Breast epithelium (tissue), 4 donors: Measurements from ENCODE around the gene PPP4R4. TPM values are rescaled to one million over a fixed set of nuclear protein-coding genes. Genes with fewer than 3 reads are reported as not detected.
"Not testable (repeated sequence)": the region's sequence is repeated elsewhere in the genome, so short reads cannot be mapped to it uniquely, and the experiment has no call there.

Source experiments
- DNase-seq, 2 donors: peaks; one replicate each; pipeline ENCODE4 v3.0.0-alpha.2; 2019; ENCODE audit warnings: low spot score in 2 of 2
- H3K27ac ChIP-seq, 2 donors: fragments of 200-600 bp; sonication (generic) in 1 of 2; one replicate each; pipeline ENCODE4 v1.5.1; 2016 to 2019; ENCODE audit warnings: mild to moderate bottlenecking in 1 of 2
- H3K27me3 ChIP-seq, 2 donors: fragments of 200-600 bp; sonication (generic) in 1 of 2; one replicate each; pipeline versions ENCODE4 v1.5.1 to v1.6.0; 2017 to 2019; ENCODE audit warnings: control low read depth in 1 of 2, mild to moderate bottlenecking in 1 of 2
- H3K36me3 ChIP-seq: fragments of 200-600 bp; one replicate; pipeline ENCODE4 v1.5.1; 2019
- H3K4me1 ChIP-seq, 2 donors: fragments of 200-600 bp; sonication (generic); one replicate each; pipeline ENCODE4 v1.5.1; 2016 to 2019; ENCODE audit warnings: control low read depth in 1 of 2
- H3K4me3 ChIP-seq, 3 donors: fragments of 200-600 bp; sonication (generic); 1 replicate in 2 of 3; 2 replicates in 1 of 3; pipeline ENCODE4 v1.5.1; 2016 to 2019; ENCODE audit warnings: mild to moderate bottlenecking in 3 of 3, moderate library complexity in 2 of 3
- H3K9me3 ChIP-seq, 2 donors: fragments of 200-600 bp; sonication (generic) in 1 of 2; one replicate each; pipeline ENCODE4 v1.5.1; 2016 to 2019; ENCODE audit warnings: control low read depth in 1 of 2
- CTCF ChIP-seq, 3 donors: fragments of 450-650 bp; IDR thresholded peaks; one replicate each; pipeline ENCODE4 v1.5.1; 2016 to 2017; ENCODE audit warnings: antibody characterized with exemption in 3 of 3, mild to moderate bottlenecking in 3 of 3, moderate library complexity in 3 of 3
- POLR2A ChIP-seq: fragments of 450-650 bp; IDR thresholded peaks from one replicate; pipeline ENCODE4 v1.6.1; 2016; ENCODE audit warnings: antibody characterized with exemption, mild to moderate bottlenecking, moderate library complexity
- POLR2AphosphoS5 ChIP-seq, 3 donors: sonication (generic); formaldehyde crosslinking; IDR thresholded peaks; one replicate each; pipeline ENCODE4 v1.6.1; 2017; ENCODE audit warnings: antibody characterized with exemption in 3 of 3
- intact Hi-C: fragments of 100-400 bp; cut with DNase I; formaldehyde crosslinking; loops from one replicate; pipeline ENCODE4 v1.15.1; 2023; ENCODE audit warnings: low total_unique reads
- total RNA-seq, 3 donors: library from RNA; depleted of rRNA; stranded (reverse); fragments of >200 nt; gene quantifications; one replicate each; pipeline ENCODE4 v1.1.0, GENCODE V29; 2016

Gene PPP4R4
- total RNA-seq, 3 donors from 2014 or later, result 0.48 to 7.9 (median 7.2) TPM

- Histone ChIP-seq H3K4me1 (no peaks in the 10 kb centered on the region), H3K27ac (no peak overlapping the region), H3K9me3 (no peaks in the 10 kb centered on the region), H3K27me3 (no peaks in the 10 kb centered on the region), H3K4me3 (no peak overlapping the region), H3K36me3 (no peaks in the 10 kb centered on the region)
- DNase-seq, result no peak
- intact Hi-C loops, result no loop called here
- no peak for TF ChIP-seq POLR2AphosphoS5 (IDR thresholded peaks at IDR 0.05)
- no peak for TF ChIP-seq CTCF (IDR thresholded peaks at IDR 0.05)
- TF ChIP-seq POLR2A, result no peak
These were observed 63.9 kb downstream of the PPP4R4 start for GRCh38 chr14:94237983-94238382.

GRCh38 chr14:94239406-94239805 is 65.3 kb downstream of the PPP4R4 start:
- H3K9me3 ChIP-seq, result no peaks in the 10 kb centered on the region
- H3K4me3 ChIP-seq, result no peak overlapping the region
- H3K36me3 ChIP-seq, result no peaks in the 10 kb centered on the region
- no peak overlapping the region for H3K27ac ChIP-seq
- intact Hi-C loops, result no loop called here
- no peaks in the 10 kb centered on the region for H3K4me1 ChIP-seq
- TF ChIP-seq POLR2AphosphoS5 (IDR thresholded peaks at IDR 0.05) (no peak), POLR2A (no peak), CTCF (IDR thresholded peaks at IDR 0.05) (no peak)
- no peak for DNase-seq
- no peaks in the 10 kb centered on the region for H3K27me3 ChIP-seq

GRCh38 chr14:94244182-94244581 is 70.1 kb downstream of the PPP4R4 start:
- H3K36me3 ChIP-seq, result no peaks in the 10 kb centered on the region
- TF ChIP-seq CTCF (IDR thresholded peaks at IDR 0.05) (no peak), POLR2A (no peak), POLR2AphosphoS5 (IDR thresholded peaks at IDR 0.05) (no peak)
- intact Hi-C loops, result no loop called here
- no peak overlapping the region for H3K4me3 ChIP-seq
- no peak for DNase-seq
- no peaks in the 10 kb centered on the region for H3K4me1 ChIP-seq
- no peak overlapping the region for H3K27ac ChIP-seq
- no peaks in the 10 kb centered on the region for H3K9me3 ChIP-seq
- no peaks in the 10 kb centered on the region for H3K27me3 ChIP-seq

GRCh38 chr14:94264195-94264594 is 90.1 kb downstream of the PPP4R4 start:
- H3K4me3 ChIP-seq, H3K4me1 ChIP-seq, H3K36me3 ChIP-seq, H3K27ac ChIP-seq, DNase-seq, intact Hi-C loops, H3K27me3 ChIP-seq, H3K9me3 ChIP-seq: not testable (repeated sequence)

GRCh38 chr14:94267352-94267751 is 93.2 kb downstream of the PPP4R4 start:
- Histone ChIP-seq H3K27me3 (no peaks in the 10 kb centered on the region), H3K36me3 (no peaks in the 10 kb centered on the region), H3K4me3 (no peak overlapping the region), H3K9me3 (peaks cover 0 to 5% of the 10 kb centered on the region in 2 donors), H3K27ac (no peak overlapping the region), H3K4me1 (no peaks in the 10 kb centered on the region)
- no peak for DNase-seq
- TF ChIP-seq POLR2AphosphoS5 (IDR thresholded peaks at IDR 0.05) (no peak), POLR2A (no peak), CTCF (IDR thresholded peaks at IDR 0.05) (no peak)
- intact Hi-C loops, result no loop called here

- intact Hi-C loops, H3K27ac ChIP-seq, H3K9me3 ChIP-seq, H3K4me1 ChIP-seq, H3K27me3 ChIP-seq, H3K36me3 ChIP-seq, H3K4me3 ChIP-seq, DNase-seq: not testable (repeated sequence)
These were observed 94.5 kb downstream of the PPP4R4 start for GRCh38 chr14:94268582-94268981.
